ENCODE measurements around the gene KIAA1755.

- TF ChIP-seq, protein P1, sequence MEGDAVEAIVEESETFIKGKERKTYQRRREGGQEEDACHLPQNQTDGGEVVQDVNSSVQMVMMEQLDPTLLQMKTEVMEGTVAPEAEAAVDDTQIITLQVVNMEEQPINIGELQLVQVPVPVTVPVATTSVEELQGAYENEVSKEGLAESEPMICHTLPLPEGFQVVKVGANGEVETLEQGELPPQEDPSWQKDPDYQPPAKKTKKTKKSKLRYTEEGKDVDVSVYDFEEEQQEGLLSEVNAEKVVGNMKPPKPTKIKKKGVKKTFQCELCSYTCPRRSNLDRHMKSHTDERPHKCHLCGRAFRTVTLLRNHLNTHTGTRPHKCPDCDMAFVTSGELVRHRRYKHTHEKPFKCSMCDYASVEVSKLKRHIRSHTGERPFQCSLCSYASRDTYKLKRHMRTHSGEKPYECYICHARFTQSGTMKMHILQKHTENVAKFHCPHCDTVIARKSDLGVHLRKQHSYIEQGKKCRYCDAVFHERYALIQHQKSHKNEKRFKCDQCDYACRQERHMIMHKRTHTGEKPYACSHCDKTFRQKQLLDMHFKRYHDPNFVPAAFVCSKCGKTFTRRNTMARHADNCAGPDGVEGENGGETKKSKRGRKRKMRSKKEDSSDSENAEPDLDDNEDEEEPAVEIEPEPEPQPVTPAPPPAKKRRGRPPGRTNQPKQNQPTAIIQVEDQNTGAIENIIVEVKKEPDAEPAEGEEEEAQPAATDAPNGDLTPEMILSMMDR (IDR thresholded peaks at IDR 0.05; ENCODE audit: poor library complexity, severe bottlenecking): peak; percentile 62
- TF ChIP-seq TAF1 (IDR thresholded peaks at IDR 0.05; ENCODE audit: low read depth): no peak
- TF ChIP-seq EZH2 (IDR thresholded peaks at IDR 0.05; ENCODE audit: borderline replicate concordance, insufficient read depth, low read length, poor library complexity, severe bottlenecking): no peak
- TF ChIP-seq EP300 (conservative IDR thresholded peaks at IDR 0.05; ENCODE audit: poor library complexity, severe bottlenecking): no peak
- no peak for TF ChIP-seq MXI1 (conservative IDR thresholded peaks at IDR 0.05; ENCODE audit: poor library complexity, severe bottlenecking)
Observed at GRCh38 chr20:38222231-38222922, 38.2 kb downstream of the KIAA1755 start.

Measured in neural cell (in vitro differentiated cells).